HepG2 (cell line): ENCODE results near the gene NUP88. TPM values are rescaled to one million over a fixed set of nuclear protein-coding genes. Genes with fewer than 3 reads are reported as not detected.

Source experiments
- ATAC-seq: fragments of 200-7000 bp; cut with Tn5 transposase; 3 replicates; pipeline ENCODE4 v1.9.1; 2020; ENCODE audit warnings: mild to moderate bottlenecking, moderate library complexity
- BruUV-seq: library from RNA; stranded (reverse); fragments of 400-500 nt; replicated peaks from 2 replicates; lab custom pipeline; 2021; lab: Mats Ljungman, UMichigan
- CTCF ChIA-PET: fragments of 300-600 bp; formaldehyde crosslinking; extraction: SDS; loops from one replicate; lab custom pipeline; 2021; ENCODE audit warnings: low total read pairs, inconsistent platforms, low intra/inter-chr PET ratio; lab: Yijun Ruan, JAX
- POLR2A ChIA-PET: fragments of 350-600 bp; sonication (Branson Sonifier 250); formaldehyde crosslinking; loops from one replicate; lab custom pipeline; 2020; ENCODE audit warnings: antibody characterized with exemption, inconsistent platforms; lab: Yijun Ruan, JAX
- DNase-seq: peaks from one replicate; pipeline ENCODE4 v3.0.0-alpha.2; 2015; ENCODE audit warnings: low spot score
- FAIRE-seq: peaks from 3 replicates; lab custom pipeline; 2011; peaks lifted over from hg19 to GRCh38; lab: Jason Lieb, UNC
- H2AFZ ChIP-seq: one replicate; pipeline ENCODE4 v1.6.1; 2011; ENCODE audit warnings: low read length, inconsistent platforms
- H3K27ac ChIP-seq: fragments of 300-600 bp; 3 replicates; pipeline ENCODE4 v1.8.0; 2011; ENCODE audit warnings: mixed run types, mild to moderate bottlenecking, mixed read lengths, low read length, inconsistent platforms; ENCODE audit not compliant: insufficient read depth; ENCODE audit errors: extremely low read length
- H3K27me3 ChIP-seq, 2 experiments: fragments of 200-600 bp in 1 of 2; 2 replicates in 1 of 2; 3 replicates in 1 of 2; pipeline versions ENCODE4 v1.6.0 to v1.8.0; 2011; ENCODE audit warnings: low read length in 2 of 2, mild to moderate bottlenecking in 2 of 2, moderate library complexity in 2 of 2, inconsistent platforms in 1 of 2; ENCODE audit not compliant: insufficient read depth in 2 of 2, control insufficient read depth in 1 of 2
- H3K36me3 ChIP-seq, 2 experiments: fragments of 200-600 bp in 1 of 2; replicated peaks in 1 of 2; 2 replicates in 1 of 2; 3 replicates in 1 of 2; pipeline versions ENCODE4 v1.5.1 to v1.8.0; 2011; ENCODE audit warnings: low read length in 2 of 2, inconsistent platforms in 1 of 2; ENCODE audit not compliant: insufficient read depth in 2 of 2, control insufficient read depth in 1 of 2
- H3K4me1 ChIP-seq: 2 replicates; pipeline ENCODE4 v1.5.1; 2012; ENCODE audit warnings: low read length, inconsistent platforms; ENCODE audit not compliant: insufficient read depth
- H3K4me2 ChIP-seq: 2 replicates; pipeline ENCODE4 v1.6.0; 2011; ENCODE audit warnings: low read depth, low read length, inconsistent platforms
- H3K4me3 ChIP-seq, 3 experiments: fragments of 200-600 bp in 1 of 3; sonication (generic), shearing (Covaris generic) in 1 of 3; replicated peaks in 1 of 3; 2 replicates each; pipeline ENCODE4 v1.5.1; 2011 to 2016; ENCODE audit warnings: low read length in 3 of 3, inconsistent platforms in 2 of 3, low read depth in 2 of 3, mild to moderate bottlenecking in 2 of 3, control low read depth in 1 of 3, mixed read lengths in 1 of 3; ENCODE audit not compliant: insufficient read depth in 1 of 3
- H3K79me2 ChIP-seq: one replicate; pipeline ENCODE4 v1.6.1; 2011; ENCODE audit warnings: low read length, inconsistent platforms; ENCODE audit not compliant: insufficient read depth
- H3K9ac ChIP-seq: 2 replicates; pipeline ENCODE4 v1.6.0; 2011; ENCODE audit warnings: mild to moderate bottlenecking, low read depth, low read length, inconsistent platforms; ENCODE audit not compliant: insufficient read depth
- H3K9me3 ChIP-seq: 2 replicates; pipeline ENCODE4 v1.5.1; 2012; ENCODE audit warnings: mild to moderate bottlenecking, low read length
- H4K20me1 ChIP-seq: 2 replicates; pipeline ENCODE4 v1.6.0; 2011; ENCODE audit warnings: inconsistent platforms, mild to moderate bottlenecking, low read length, moderate library complexity; ENCODE audit not compliant: insufficient read depth
- YY1 ChIP-seq: IDR thresholded peaks from 2 replicates; pipeline ENCODE4 v1.6.1; 2011; ENCODE audit warnings: low read length, low read depth, moderate library complexity, mild to moderate bottlenecking; ENCODE audit not compliant: insufficient read depth, insufficient replicate concordance
- ZNF142 ChIP-seq: sonication (generic); formaldehyde crosslinking; IDR thresholded peaks from 2 replicates; pipeline ENCODE4 v1.4.0; 2020; ENCODE audit warnings: missing genetic modification reagents
- ZNF292 ChIP-seq: sonication (generic); formaldehyde crosslinking; IDR thresholded peaks from 2 replicates; pipeline ENCODE4 v1.8.1; 2022; ENCODE audit warnings: mild to moderate bottlenecking, low read depth, missing genetic modification reagents, borderline replicate concordance
- ZNF7 ChIP-seq: IDR thresholded peaks from 2 replicates; pipeline ENCODE4 v1.6.1; 2016; ENCODE audit warnings: missing biosample characterization, missing genetic modification reagents
- WGBS: methylation state at CpG from one replicate; pipeline ENCODE4 v1.1.6; 2017; ENCODE audit warnings: low lambda C conversion rate; 5-methylcytosine and 5-hydroxymethylcytosine counted together
- in situ Hi-C: cut with HindIII; loops from 2 replicates; pipeline ENCODE4 v1.10.0; 2017; ENCODE audit warnings: low pct_unique_long_range_greater_than_20kb; ENCODE audit not compliant: extremely low pct_ligation_motif_present
- intact Hi-C: fragments of 100-400 bp; cut with micrococcal nuclease; formaldehyde crosslinking; loops from one replicate; pipeline ENCODE4 v1.10.0; 2022; ENCODE audit not compliant: unreplicated experiment
- polyA plus RNA-seq, 8 experiments: library from polyadenylated mRNA; depleted of rRNA in 3 of 8; stranded (reverse) in 7 of 8; unstranded in 1 of 8; fragments of >200 nt; fragmentation: Illumina TruSeq in 4 of 8; extraction: Trizol in 4 of 8; gene quantifications; 2 replicates each; pipeline versions ENCODE4 v1.2.1 to v1.2.3, GENCODE V29; 2011 to 2016; ENCODE audit warnings: low read depth in 4 of 8, missing spikeins in 1 of 8, mixed read lengths in 1 of 8; ENCODE audit not compliant: insufficient read depth in 1 of 8
- total RNA-seq, 5 experiments: library from RNA; depleted of rRNA; stranded (reverse); fragments of >200 nt; fragmentation: Illumina TruSeq; extraction: Trizol; gene quantifications; 2 replicates each; pipeline ENCODE4 v1.2.3, GENCODE V29; 2016; ENCODE audit warnings: low read depth in 1 of 5

NUP88 gene
- total and polyA plus RNA-seq, 2 of the 13 experiments (the other 11 are each of a cell fraction or from before 2014, with no cell fraction given), result 48.2 to 130 TPM

- Histone ChIP-seq H2AFZ (no peak overlapping the region), H4K20me1 (no peaks in the 10 kb centered on the region), H3K9me3 (no peaks in the 10 kb centered on the region), H3K27ac (no peak overlapping the region), H3K4me3 (no peak overlapping the region), H3K79me2 (peaks cover 14% of the 10 kb centered on the region), H3K9ac (no peak overlapping the region), H3K27me3 (no peaks in the 10 kb centered on the region), H3K4me2 (no peak overlapping the region), H3K36me3 (peaks cover 22 to 82% of the 10 kb centered on the region in 2 experiments), H3K4me1 (peaks cover 42% of the 10 kb centered on the region)
- BruUV-seq, result no TSS peak
- intact Hi-C loops, result no loop called here
- ATAC-seq (no peak), FAIRE-seq (no peak), DNase-seq (no peak)
- CTCF ChIA-PET, result no interaction called here
- WGBS, result 97% methylated on average over 7 of the region's 7 CpGs
- in situ Hi-C loops, result no loop called here
- TF ChIP-seq YY1 (no peak), ZNF142 (CRISPR knock-in tag) (no peak), ZNF292 (no peak), ZNF7 (CRISPR knock-in tag) (no peak)
- POLR2A ChIA-PET, result no interaction called here
Observed at GRCh38 chr17:5410594-5411272, 8.7 kb downstream of the NUP88 start.
